ENCODE data around the gene FGF14. TPM values are rescaled to one million over a fixed set of nuclear protein-coding genes. Genes with fewer than 3 reads are reported as not detected.

FGF14 gene
- total and polyA plus RNA-seq, 2 donors (not counting 3 experiments of a cell fraction or from before 2014, with no cell fraction given) = not detected

DNA sequence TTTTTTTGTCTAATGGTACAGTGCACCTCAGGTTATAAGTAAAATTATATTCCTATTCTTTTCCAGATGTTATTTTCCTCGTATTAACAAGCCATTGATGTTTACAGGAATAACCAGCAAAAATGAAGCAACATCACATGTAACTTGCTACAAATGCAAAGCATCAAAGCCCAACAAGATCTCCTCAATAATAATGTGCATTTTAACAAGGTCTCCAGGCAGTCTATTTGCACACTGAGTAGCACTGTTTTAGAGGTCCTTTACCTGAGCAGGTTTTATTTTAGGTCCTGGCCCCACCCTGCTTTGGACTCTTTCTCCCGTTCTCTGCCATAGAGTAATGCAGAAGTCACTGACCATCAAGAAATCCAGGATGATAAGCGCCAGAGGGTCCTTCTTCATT is 298.4 kb downstream of the FGF14 start:
- no peaks in the 10 kb centered on the region for H3K36me3 ChIP-seq (ENCODE audit: control insufficient read depth in 2 of 2, extremely low read depth in 1 of 2, insufficient read depth in 2 of 2, low read length in 2 of 2)
- DNase-seq (ENCODE audit: low read depth, low spot score) = no peak
- H3K27me3 ChIP-seq (ENCODE audit: control insufficient read depth in 2 of 2, insufficient read depth in 2 of 2, low read length in 2 of 2) = no peaks in the 10 kb centered on the region
- intact Hi-C loops (cut with micrococcal nuclease) (no loop called here), dilution Hi-C loops (cut with MboI; ENCODE audit: extremely low pct_ligation_motif_present, low sequenced_read_pairs) (no loop called here)
- H4K20me1 ChIP-seq (replicated peaks; ENCODE audit: control insufficient read depth, extremely low read depth, insufficient read depth, low read length) = no peaks in the 10 kb centered on the region
- H3K4me1 ChIP-seq (ENCODE audit: control insufficient read depth, extremely low read depth, insufficient read depth, low read length) = no peaks in the 10 kb centered on the region
- no peaks in the 10 kb centered on the region for H3K9me3 ChIP-seq (replicated peaks; ENCODE audit: control insufficient read depth, insufficient read depth, low read length)
- H3K4me2 ChIP-seq (ENCODE audit: insufficient read depth, low read length) = no peak overlapping the region
- no TSS peak for BruUV-seq (replicated peaks)
- no peak for FAIRE-seq
- H3K27ac ChIP-seq (ENCODE audit: insufficient read depth, low read depth, low read length) = no peak overlapping the region
- ChIA-PET CTCF (no interaction called here), POLR2A (no interaction called here)
- H3K9ac ChIP-seq (replicated peaks; ENCODE audit: extremely low read depth, insufficient read depth, low read length) = no peak overlapping the region
- no peaks in the 10 kb centered on the region for H3K9me1 ChIP-seq (replicated peaks; ENCODE audit: control insufficient read depth, extremely low read depth, insufficient read depth, low read length)
- TF ChIP-seq POLR2AphosphoS5 (IDR thresholded peaks at IDR 0.05; ENCODE audit: insufficient read depth, low read depth, low read length) (no peak), FOS (IDR thresholded peaks at IDR 0.05; ENCODE audit: borderline replicate concordance, insufficient read depth, low read length) (no peak), GATA2 (IDR thresholded peaks at IDR 0.05; ENCODE audit: insufficient read depth, insufficient read length, low read depth, low read length) (no peak), JUN (IDR thresholded peaks at IDR 0.05; ENCODE audit: borderline replicate concordance, insufficient read depth, insufficient read length, low read depth) (no peak), EZH2 (IDR thresholded peaks at IDR 0.05; ENCODE audit: borderline replicate concordance, low read depth, low read length, severe bottlenecking) (no peak), POLR2A (IDR thresholded peaks at IDR 0.05; ENCODE audit: low read depth, low read length) (no peak)
- TF ChIP-seq, protein P1, sequence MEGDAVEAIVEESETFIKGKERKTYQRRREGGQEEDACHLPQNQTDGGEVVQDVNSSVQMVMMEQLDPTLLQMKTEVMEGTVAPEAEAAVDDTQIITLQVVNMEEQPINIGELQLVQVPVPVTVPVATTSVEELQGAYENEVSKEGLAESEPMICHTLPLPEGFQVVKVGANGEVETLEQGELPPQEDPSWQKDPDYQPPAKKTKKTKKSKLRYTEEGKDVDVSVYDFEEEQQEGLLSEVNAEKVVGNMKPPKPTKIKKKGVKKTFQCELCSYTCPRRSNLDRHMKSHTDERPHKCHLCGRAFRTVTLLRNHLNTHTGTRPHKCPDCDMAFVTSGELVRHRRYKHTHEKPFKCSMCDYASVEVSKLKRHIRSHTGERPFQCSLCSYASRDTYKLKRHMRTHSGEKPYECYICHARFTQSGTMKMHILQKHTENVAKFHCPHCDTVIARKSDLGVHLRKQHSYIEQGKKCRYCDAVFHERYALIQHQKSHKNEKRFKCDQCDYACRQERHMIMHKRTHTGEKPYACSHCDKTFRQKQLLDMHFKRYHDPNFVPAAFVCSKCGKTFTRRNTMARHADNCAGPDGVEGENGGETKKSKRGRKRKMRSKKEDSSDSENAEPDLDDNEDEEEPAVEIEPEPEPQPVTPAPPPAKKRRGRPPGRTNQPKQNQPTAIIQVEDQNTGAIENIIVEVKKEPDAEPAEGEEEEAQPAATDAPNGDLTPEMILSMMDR (IDR thresholded peaks at IDR 0.05; ENCODE audit: extremely low read depth in 1 of 2, insufficient read depth in 1 of 2, low read depth in 1 of 2, low read length in 2 of 2) = no peak
- H3K4me3 ChIP-seq (replicated peaks in 1 of 3; ENCODE audit: insufficient read depth in 1 of 3, low read depth in 1 of 3, low read length in 3 of 3) = no peak overlapping the region
- H2AFZ ChIP-seq (ENCODE audit: low read depth, low read length) = no peak overlapping the region
- H3K79me2 ChIP-seq (ENCODE audit: control insufficient read depth, insufficient read depth, low read length) = no peaks in the 10 kb centered on the region
